OCI-LY3 (cell line): Measurements from ENCODE around the gene TUBGCP2.

Experiments
- EZH2phosphoT487 ChIP-seq: fragments of 200-600 bp; shearing (Covaris generic); IDR thresholded peaks from 2 replicates; pipeline ENCODE4 v1.6.1; 2018; ENCODE audit warnings: antibody characterized with exemption, mixed run types, low read depth
- TF ChIP-seq, protein P1 (sequence below): fragments of 200-600, 300-600 bp; sonication (generic); IDR thresholded peaks from 2 replicates; pipeline ENCODE4 v1.5.1; 2014; ENCODE audit warnings: antibody characterized with exemption, low read length, low read depth

DNA sequence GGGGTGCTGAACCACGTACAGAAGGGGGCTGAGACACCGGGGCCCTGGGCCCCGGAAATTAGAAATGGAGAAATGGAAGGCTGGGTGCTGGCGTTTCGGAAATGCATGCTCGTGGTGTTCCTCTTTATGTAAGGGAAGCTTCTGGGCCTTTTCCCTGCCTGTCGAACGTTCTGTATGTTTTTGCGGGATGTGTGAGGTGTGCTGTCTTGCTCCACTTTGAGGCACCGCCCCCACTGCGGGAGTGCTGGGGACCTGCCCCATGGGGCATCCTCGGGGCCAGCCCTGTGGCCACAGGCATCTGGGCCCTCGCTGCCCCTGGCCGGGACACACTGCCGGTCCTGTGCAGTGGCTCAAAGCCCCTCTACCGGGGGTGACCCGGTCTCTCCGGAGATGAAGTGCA lies 72.7 kb downstream of the TUBGCP2 start:
- TF ChIP-seq, protein P1, sequence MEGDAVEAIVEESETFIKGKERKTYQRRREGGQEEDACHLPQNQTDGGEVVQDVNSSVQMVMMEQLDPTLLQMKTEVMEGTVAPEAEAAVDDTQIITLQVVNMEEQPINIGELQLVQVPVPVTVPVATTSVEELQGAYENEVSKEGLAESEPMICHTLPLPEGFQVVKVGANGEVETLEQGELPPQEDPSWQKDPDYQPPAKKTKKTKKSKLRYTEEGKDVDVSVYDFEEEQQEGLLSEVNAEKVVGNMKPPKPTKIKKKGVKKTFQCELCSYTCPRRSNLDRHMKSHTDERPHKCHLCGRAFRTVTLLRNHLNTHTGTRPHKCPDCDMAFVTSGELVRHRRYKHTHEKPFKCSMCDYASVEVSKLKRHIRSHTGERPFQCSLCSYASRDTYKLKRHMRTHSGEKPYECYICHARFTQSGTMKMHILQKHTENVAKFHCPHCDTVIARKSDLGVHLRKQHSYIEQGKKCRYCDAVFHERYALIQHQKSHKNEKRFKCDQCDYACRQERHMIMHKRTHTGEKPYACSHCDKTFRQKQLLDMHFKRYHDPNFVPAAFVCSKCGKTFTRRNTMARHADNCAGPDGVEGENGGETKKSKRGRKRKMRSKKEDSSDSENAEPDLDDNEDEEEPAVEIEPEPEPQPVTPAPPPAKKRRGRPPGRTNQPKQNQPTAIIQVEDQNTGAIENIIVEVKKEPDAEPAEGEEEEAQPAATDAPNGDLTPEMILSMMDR = no peak
- no peak for TF ChIP-seq EZH2phosphoT487
